Left lobe of liver (tissue), 2 donors: ENCODE measurements around the gene MMEL1. TPM values are rescaled to one million over a fixed set of nuclear protein-coding genes. Genes with fewer than 3 reads are reported as not detected.
"Not testable (repeated sequence)": the region's sequence is repeated elsewhere in the genome, so short reads cannot be mapped to it uniquely, and the experiment has no call there.

Experiments
- ATAC-seq: fragments of 200-7000 bp; cut with Tn5 transposase; one replicate; pipeline ENCODE4 v1.9.1; 2020; ENCODE audit warnings: mild to moderate bottlenecking, moderate library complexity
- DNase-seq: peaks from one replicate; pipeline ENCODE4 v3.0.0-alpha.2; 2020; ENCODE audit warnings: low spot score
- total RNA-seq: library from RNA; stranded (reverse); gene quantifications from one replicate; pipeline ENCODE4 v1.2.1, GENCODE V29; 2021
- donor health status: DM: no; HTN: no; CAD: no; lungs with moderate emphysema.
- donor health status: DM: no; HTN: yes; CAD: no.

The MMEL1 gene
- total RNA-seq, 1 donor from 2014 or later, result not detected

DNA sequence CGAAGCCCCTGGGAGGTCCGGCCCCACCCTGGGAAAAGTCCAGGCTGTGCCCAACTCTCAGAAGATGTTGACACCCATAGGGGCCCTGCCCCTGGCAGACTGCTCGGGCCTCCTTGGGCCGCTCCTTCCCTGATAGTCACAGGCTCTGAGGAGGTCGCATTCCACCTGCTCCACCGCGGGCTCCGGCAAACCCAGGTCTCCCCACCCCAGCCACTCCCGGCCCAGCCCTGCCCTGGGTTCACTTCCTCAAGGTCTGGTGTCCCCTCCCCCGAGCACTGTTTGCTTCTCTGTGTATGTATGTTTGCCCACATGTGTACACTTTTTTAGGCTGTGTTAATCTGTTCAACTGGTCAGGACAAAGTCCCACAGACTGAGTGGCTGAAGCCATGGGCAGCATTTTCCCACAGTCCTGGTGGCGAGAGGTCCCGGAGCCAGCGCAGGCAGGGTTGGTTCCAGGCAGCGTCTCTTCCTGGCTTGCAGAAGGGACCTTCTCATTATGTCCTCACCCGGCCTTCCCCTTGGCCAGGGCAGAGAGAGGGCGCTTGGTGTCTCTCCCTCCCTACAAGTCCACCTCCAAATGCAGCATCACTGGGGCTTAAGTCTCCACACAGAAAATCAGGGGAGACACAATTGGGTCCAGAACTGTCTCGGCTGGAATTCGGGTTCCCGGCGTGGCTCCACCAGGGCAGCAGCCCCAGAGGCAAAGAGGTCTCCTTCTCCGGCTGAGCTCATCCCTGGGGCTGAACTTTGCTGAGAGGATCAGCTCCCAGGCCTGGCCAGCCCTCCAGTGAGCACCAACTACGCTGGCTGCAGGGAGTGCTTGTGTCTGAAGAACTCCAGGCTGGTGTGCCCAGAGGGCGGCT lies 56.8 kb downstream of the MMEL1 start:
- DNase-seq (peak; percentile 72), ATAC-seq (peak; percentile 82)

DNA sequence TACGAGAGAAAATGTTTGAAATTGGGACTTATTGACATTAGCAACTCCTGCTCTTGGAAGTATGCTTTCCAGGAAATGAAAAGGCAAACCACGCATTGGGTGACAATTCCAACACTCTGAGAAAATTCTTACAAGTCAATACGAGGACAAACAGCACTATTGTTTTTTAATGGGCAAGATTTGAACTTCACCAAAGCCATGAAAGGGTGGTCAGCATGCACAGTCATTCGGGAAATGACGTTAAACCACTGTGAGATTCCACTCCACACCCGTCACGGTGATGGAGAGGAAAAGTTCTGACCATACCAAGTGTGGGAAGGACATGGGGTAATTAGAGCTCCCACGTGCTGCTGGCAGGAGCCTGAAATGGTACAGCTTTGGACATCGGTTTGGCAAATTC lies 58.5 kb downstream of the MMEL1 start:
- no peak for DNase-seq
- ATAC-seq, result no peak

DNA sequence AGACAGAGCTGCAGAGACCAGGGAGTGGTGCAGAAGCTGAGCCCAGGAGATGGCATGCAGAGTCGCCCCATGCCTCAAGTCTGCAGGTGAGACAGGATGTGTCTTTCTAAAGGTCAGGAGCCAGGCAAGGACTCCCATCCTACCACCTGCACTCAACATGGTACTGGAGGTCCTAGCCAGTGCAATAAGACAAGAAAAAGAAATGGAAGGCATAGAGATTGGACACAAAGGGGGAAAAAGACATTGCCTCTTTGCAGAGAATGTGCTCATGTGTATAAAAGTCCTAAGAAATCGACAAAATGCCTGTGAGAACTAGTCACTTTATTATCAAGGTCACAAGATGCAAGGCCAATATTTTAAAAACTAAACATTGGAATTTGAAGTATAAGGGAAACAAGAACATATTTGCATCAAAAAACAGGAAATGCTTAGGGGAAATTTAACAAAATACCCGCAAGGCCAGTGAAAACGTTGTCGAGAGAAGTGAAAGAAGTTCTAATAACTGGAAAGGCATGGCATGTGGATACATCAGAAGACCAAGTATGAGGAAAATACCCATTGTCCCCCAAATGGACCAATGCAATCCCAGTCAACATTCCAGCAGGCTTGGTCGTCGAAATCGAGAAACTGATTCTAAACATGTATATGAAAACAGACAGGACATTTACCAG lies 59.4 kb downstream of the MMEL1 start:
- DNase-seq (no peak), ATAC-seq (no peak)

DNA sequence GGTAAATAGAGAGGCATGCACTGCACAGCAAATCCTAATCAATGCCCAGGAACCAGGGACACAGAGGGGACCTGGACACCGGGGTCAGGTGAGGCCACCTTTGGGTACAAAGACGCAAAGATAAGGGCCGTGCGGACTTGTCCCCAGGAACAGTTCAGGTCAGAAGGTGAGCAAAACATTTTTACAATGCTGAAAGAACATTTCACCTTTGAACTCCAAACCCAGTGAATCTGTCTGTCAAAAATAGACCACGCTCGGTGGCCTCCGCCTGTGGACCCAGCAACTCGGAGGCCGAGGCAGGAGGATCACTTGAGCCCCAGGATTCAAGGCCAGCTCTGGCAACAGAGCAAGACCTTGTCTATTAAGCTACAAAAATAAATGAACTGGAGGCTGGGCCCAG lies 61.5 kb downstream of the MMEL1 start:
- no peak for ATAC-seq
- no peak for DNase-seq

DNA sequence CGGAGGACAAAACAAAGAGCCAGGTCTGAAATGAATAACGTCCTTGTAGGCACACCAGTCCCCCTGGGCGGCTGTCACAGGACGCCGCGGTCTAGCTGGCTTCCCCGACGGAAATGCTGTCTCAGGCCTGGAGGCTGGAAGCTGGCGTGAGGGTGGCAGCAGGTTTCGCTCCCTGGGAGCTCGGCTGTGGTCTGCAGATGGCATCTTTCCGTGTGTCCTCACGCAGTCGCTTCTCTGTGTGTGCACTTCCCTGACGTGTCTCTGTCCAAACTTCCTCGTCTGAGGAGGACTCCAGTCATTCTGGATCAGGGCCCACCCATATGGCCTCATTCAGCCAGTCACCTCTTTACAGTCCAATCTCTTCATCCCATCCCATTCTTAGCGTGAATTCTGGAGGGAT lies 62.5 kb downstream of the MMEL1 start:
- ATAC-seq (no peak), DNase-seq (no peak)

DNA sequence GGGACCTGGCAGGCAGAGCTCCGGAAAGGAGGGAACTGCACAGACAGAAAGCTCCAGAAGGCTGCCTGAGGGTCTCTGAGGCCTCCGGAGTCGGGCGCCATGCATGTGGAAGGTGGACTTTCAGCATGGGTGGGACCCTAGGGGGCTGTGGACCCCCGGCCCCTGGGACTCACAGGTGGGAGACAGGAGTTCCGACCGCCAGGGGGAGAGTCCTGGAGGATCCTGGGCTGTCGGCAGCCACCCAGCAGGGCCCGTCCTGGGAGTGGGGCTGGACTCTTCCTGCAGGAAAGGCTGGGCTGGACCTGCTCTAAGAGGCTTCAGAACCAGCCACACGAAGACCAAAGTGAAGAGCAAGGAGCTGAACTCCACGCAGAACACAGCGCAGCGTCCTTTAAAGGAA lies 63.1 kb downstream of the MMEL1 start:
- not testable (repeated sequence) for ATAC-seq, DNase-seq

DNA sequence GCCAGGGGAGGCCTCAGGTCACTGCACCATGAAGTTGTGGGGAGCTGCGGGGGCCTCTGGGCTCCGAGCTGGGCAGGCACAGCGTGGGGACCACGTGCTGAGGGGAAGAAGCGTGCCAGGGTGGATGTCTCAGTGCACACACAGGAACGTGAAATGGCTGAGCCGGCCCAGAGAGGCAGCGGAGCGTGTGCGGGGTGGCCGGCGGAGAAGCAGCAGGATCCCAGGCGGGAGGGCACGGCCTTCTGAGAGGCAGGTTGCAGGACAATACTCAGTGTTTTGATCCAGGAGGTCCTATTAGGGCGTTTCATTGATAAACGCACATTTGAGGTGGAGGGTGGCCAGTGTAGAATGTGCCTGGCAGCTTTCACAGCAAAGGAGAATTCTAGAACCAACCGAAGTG lies 63.8 kb downstream of the MMEL1 start:
- ATAC-seq, result no peak
- DNase-seq, result no peak

DNA sequence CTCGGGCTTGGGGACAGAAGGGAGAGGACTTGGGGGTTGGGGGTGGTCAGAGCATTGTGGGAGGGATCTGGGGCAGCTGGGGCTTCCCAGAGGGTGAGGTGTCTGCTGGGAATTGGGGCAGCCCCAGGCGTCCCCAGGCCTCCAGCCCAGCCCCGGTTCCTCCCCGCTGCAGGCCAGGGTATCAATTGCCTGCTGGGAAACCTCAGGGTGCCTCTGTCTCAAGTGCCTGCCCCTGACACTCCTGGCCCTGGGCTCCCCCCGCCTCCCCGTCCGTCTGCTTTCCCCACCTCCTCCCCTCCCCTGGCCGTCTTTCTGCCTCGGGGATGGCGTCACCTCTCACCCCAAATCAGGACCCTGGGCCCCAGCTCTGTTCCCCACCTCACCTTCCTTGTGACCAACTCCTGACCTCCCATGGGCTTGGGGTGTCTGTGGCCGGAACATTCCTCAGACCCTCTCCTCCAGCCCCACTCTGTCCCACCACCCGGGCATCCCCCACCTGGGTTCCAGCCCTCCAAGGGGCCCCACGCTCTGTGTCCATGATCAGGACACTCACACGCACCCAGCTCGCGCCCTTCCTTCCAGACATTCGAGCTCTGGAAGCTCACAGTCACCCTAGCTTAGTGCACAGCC lies 64.5 kb downstream of the MMEL1 start:
- DNase-seq, ATAC-seq: not testable (repeated sequence)

DNA sequence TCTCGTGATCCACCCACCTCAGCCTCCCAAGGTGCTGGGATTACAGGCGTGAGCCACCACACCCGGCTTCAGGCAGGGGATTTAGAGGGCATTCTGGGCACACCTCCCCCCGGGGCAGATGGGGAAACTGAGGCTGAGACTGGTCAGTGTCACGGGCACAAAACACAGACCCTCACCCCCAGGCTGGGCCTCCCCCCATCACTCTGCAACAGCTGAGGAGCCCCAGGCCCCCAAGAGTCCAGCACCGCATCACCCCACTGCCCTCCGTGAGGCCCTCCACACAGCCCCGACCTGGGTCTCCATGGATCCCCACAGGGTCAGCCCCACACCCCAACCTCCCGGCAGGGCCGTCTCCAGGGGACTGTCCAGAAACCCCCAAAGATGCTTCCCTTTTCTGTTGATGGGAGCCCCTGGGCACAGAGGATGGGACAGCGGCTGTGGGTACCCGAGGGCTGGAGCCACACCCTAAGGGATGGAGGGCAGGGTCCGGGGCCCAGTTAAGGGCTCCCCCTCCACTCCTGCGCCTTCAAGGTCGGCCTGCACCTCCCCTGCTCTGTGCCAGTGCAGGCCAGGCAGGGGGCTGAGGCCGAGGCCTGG lies 65.6 kb downstream of the MMEL1 start:
- ATAC-seq (no peak), DNase-seq (no peak)

DNA sequence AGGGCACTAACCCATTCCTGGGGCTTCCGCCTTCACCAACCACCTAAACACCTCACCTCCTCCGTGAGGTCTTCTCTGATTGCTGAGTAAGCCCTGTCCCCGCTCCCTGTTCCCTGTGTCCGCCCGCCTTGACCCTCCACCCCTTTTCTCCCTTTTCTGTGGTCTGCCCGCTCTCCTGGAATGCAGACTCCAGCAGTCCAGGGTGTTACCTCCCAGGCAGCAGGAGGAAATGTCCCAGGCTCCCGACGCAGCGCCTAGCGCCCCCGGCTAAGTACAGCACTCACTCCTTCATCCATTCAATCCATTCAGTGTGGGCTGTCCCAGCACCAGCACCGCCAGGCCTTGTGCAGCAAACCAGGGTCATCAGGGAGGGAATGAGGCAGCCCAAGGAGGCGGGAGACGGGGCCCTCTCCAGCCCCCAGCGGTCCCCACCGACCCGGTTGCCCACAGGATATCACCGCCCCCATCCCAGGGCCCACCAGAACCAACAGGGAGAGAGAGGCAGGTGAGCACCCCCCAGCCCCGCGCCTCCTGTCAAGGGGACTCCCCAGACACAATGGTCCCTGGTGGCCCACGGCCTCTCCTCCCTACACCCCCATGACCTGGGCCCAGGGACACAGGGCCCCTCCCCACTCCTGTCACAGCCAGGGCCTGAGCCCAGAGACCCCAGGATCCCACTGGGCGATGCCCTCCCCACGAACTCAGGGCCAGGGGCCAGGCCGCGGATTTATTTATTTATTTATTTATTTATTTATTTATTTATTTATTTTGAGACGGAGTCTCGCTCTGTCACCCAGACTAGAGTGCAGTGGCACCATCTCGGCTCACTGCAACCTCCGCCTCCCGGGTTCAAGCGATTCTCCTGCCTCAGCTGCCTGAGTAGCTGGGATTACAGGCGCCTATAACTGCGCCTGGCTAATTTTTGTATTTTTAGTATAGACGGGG lies 66.4 kb downstream of the MMEL1 start:
- no peak for ATAC-seq
- DNase-seq, result no peak

DNA sequence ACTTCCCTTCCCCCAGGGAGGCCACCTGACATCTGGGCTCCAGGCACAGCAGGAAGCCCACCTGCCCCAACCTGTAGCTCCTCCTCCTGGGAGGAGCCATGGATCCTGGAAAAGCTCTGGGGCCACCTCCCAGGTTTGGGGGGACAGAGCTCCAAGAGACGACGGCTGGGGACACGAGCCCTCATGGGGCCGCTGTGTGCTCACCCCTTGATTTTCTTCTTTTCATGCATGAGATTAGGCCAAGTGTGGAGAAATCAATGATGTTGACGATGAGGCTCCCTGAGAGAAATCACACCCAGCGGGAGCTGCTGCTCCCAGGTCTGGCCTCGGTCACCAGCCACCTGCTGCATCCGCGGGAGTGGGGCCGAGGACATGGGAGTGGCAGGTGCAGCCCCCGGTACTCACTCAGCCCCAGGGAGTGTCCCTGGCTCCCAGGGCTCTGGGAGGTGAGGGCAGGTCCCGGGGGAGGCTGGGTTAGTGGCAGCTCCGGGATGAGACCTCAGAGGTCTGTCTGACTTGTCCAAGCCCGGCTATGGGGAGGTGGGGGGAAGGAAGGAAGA lies 67.9 kb downstream of the MMEL1 start:
- DNase-seq, result no peak
- no peak for ATAC-seq

DNA sequence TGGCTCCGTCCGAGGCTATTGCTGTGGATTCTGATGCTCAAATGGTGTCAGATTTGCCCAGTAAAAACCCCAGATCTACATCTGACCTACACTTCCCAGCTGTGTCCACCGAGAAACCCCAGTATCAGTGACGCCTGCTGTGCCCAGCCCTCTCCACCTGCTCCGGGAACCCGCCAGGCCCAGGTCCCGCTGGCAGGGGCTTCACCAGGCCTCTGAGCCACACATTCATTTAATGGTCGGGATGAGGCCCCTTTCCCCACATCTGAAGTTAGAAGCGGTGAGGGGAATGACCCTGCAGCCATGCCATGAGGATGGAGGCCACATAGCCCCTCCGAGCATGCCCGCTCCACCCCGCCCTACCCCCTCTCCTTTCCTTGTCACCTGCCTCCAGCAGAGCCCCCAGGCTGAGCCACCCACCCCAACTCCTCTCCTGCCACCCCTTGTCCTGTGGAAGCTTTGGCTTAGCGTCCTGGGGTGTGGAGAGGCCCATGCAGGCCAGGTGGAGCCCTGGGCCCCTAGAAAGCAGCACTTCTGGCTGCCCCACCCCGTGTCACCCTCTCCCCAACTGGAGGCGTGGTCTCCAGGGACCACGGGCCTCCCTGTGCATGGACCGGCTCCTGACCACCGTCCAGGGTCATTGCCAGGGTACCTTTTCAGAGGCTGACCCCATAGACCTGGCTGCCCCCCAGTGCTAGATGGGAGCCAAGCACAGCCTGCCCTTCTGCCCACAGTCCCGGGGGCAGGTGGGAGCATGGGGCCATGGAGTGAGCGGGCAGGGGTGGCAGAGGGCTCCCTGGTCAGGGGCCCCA lies 68.6 kb downstream of the MMEL1 start:
- ATAC-seq (no peak), DNase-seq (no peak)

DNA sequence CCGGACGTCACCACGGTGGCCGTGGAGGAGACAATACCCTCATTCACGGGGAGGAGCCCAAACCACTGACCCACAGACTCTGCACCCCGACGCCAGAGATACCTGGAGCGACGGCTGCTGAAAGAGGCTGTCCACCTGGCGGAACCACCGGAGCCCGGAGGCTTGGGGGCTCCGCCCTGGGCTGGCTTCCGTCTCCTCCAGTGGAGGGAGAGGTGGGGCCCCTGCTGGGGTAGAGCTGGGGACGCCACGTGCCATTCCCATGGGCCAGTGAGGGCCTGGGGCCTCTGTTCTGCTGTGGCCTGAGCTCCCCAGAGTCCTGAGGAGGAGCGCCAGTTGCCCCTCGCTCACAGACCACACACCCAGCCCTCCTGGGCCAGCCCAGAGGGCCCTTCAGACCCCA lies 69.6 kb downstream of the MMEL1 start:
- no peak for DNase-seq
- no peak for ATAC-seq

DNA sequence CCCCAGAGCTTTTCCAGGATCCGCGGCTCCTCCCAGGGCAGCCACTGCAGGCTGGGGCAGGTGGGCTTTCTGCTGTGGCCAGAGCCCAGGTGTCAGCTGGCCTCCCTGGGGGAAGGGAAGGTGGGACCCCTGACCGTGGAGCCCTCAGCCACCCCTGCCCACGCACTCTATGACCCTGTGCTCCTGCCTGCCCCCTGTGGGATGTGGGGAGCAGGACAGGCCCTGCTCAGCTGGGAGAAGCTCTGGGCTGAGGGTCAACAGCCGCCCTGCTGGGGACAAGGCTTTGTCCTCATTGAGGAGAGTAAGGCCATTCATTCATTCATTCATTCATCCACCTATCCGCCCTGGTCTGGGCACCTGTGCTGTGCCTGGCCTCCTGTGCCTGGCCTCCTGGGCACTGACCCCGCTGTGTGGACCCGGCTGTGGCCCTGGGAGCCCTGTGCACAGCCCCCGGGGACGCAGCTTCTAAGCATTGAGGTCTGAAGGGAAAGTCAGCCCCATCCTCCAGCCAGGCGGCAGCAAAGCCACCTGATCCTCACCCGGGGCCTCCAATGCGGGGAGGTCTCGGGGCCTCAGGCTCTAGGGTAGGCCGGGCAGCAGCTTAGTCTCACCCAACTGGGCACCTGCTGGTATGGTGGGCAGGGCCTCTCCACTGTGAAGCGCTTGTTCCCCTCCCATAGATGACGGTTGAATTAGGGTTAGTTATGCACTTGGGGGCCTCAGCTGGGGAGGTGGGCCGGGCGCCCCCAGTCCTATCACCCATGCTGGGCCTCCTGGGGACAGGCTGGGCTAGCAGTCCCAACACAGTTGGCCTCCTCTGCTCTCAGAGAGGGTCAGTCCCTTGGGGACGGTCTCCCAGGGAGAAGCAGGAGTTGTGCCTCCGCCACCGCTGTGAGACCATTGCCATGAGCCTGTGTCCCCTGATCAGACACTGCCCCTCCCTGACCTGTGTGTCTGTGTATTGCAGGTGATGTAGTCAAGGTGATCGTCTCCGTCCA lies 70.6 kb downstream of the MMEL1 start:
- DNase-seq (no peak), ATAC-seq (peak; percentile 33)

DNA sequence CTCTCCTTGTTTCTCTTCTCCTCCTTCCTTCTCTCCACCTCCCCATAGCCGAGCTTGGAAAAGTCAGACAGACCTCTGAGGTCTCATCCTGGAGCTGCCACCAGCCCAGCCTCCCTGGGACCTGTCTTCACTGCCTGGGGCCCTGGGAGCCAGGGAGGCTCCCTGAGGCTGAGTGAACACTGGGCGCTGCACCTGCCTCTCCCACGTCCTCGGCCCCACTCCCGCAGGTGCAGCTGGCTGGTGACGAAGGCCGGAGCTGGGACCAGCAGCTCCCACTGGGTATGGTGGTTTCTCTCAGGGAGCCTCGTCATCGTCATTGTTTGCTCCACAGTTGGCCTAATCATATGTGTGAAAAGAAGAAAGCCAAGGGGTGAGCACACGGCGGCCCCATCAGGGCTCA lies 71.4 kb downstream of the MMEL1 start:
- no peak for DNase-seq
- no peak for ATAC-seq

DNA sequence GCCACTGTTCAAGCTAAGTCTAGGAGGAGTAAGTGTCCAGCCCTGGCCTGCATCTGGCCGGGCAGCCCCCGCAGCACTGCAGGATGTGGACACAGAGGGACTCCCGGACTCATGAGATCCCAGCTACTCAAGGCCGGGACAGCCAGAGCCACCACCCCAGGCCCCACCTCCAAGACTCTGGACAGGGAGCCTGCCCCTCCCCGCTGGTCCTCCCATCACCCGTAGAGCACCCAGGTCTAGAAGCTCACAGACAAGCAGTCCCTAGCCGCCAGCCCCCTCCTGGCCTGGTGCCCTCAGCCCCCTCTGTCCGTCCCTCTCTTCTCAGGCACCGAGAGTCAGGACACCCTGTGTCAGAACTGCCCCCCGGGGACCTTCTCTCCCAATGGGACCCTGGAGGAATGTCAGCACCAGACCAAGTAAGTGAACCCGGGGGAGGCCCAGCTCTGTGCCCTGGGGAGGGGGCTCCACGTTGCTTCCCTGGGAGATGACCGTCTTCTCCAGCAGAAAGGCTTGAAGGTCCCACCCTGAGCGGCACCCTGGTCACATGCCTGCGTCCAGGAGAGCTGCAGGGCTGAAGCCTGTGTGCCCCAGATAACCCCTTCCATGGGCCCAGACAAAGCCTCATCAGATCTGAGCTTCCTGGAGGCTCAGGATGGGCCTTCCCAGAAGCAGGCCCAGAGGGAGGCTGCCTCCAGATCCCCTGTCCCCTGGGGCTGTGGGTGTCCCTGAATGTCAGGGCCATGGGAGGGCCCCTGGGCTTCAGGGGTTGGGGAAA lies 72.3 kb downstream of the MMEL1 start:
- no peak for DNase-seq

More for the DNA sequence above, 72.3 kb downstream of the MMEL1 start:
- no peak for ATAC-seq
